M059J (cell line): ENCODE measurements around the gene ANKRD16. TPM values are rescaled to one million over a fixed set of nuclear protein-coding genes. Genes with fewer than 3 reads are reported as not detected.
"Not testable (repeated sequence)": the region's sequence is repeated elsewhere in the genome, so short reads cannot be mapped to it uniquely, and the experiment has no call there.

Experiments
- DNase-seq: peaks from one replicate; pipeline ENCODE4 v3.0.0-alpha.2; 2012; ENCODE audit warnings: low read depth
- total RNA-seq: library from RNA; depleted of rRNA; stranded (reverse); fragments of >200 nt; shearing (Covaris generic); gene quantifications from 2 replicates; pipeline ENCODE4 v1.2.3, GENCODE V29; 2014

Gene ANKRD16
- total RNA-seq, 1 experiment from 2014 or later = 1.6 TPM

- not testable (repeated sequence) for DNase-seq
Measured at GRCh38 chr10:5836181-5836580, 53.5 kb downstream of the ANKRD16 start.

GRCh38 chr10:5835446-5836095 lies 54.1 kb downstream of the ANKRD16 start:
- DNase-seq = no peak

- DNase-seq = no peak
Measured at GRCh38 chr10:5833814-5834213, 55.9 kb downstream of the ANKRD16 start.

- DNase-seq = no peak
Measured at GRCh38 chr10:5832946-5833345, 56.7 kb downstream of the ANKRD16 start.

- no peak for DNase-seq
Measured at GRCh38 chr10:5831446-5831782, 58.3 kb downstream of the ANKRD16 start.

- no peak for DNase-seq
Measured at GRCh38 chr10:5830629-5831445, 58.9 kb downstream of the ANKRD16 start.

DNA sequence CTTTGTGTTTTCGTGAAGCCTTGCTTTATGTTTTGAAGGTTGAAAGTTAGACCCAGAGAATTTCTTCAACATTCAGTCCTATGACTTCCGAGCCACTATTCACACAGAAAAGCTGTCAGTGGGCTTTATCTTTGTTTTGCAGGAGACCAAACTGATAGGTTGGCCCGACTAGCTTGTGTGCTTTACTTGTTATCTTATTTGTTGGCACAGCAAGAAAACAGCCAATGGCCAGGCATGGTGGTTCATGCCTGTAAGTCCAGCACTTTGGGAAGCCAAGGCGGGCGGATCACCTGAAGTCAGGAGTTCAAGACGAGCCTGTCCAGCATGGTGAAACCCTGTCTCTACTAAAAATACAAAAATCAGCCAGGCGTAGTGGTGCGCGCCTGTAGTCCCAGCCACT lies 60.4 kb downstream of the ANKRD16 start:
- no peak for DNase-seq

DNA sequence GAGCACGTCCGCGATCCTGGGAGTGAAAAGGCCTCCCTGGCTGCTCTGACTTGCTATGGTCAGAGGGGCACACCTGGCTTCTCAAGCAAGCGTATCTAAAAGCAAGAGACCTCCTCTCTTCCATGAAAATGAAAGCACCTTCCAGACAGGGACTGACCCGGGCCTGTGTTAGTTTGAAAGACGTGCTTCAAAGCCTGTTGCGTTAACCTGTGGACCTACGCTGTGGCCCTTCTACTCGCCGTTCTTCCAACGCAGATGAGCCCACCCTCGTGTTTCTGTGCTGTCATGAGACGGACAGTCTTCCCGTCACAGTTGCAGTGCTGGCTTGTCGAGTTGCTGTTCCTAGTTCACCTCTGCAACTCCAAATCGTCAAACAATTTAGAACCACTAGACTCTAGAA lies 61.0 kb downstream of the ANKRD16 start:
- DNase-seq = no peak

- no peak for DNase-seq
Measured at GRCh38 chr10:5827841-5828240, 61.9 kb downstream of the ANKRD16 start.

DNA sequence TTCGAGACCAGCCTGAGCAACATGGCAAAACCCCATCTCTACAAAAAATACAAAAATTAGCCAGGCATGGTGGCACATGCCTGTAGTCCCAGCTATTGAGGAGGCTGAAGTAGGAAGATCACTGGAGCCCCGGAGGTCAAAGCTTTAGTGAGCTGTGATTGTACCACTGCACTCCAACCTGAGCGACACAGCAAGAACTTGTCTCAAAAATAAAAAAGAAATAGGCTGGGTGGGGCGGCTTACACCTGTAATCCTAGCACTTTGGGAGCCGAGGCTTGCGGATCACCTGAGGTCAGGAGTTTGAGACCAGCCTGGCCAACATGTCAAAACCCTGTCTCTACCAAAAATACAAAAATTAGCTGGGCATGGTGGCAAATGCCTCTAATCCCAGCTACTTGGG lies 63.2 kb downstream of the ANKRD16 start:
- DNase-seq = not testable (repeated sequence)

DNA sequence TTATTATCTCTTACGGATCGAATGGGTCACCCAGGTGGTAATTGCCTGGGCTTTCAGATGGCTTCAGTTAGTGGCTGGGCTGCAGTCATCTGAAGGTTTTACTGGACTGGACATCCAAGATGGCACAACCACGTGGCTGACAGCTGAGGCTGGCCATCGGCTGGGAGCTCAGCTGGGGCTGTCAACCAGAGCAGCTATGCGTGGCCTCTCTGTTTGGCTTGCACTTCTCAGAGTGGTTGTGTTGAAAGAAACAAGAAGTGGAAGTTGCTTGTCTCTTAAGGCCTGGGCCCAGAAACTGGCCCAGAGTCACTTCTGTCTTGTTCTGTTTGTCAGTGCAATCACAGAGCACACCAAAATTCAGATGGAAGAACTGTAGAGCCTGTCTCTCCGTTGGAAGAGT lies 70.8 kb downstream of the ANKRD16 start:
- DNase-seq = no peak

DNA sequence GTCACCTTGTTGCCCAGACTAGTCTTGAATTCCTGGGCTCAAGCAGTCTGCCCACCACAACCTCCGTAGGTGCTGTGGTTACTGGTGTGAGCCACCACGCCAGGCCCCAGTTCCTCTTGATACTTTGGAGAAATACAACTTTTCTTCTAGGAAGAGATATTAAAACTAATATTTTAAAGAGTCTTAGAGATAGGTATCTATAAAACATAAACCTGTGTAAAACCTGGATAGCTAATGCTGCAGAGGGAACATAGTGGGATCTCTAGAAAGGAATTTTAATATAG lies 71.7 kb downstream of the ANKRD16 start:
- no peak for DNase-seq

GRCh38 chr10:5817322-5818047 lies 72.2 kb downstream of the ANKRD16 start:
- no peak for DNase-seq

- DNase-seq = no peak
Measured at GRCh38 chr10:5816170-5816569, 73.5 kb downstream of the ANKRD16 start.

- no peak for DNase-seq
Measured at GRCh38 chr10:5814110-5815107, 75.3 kb downstream of the ANKRD16 start.

DNA sequence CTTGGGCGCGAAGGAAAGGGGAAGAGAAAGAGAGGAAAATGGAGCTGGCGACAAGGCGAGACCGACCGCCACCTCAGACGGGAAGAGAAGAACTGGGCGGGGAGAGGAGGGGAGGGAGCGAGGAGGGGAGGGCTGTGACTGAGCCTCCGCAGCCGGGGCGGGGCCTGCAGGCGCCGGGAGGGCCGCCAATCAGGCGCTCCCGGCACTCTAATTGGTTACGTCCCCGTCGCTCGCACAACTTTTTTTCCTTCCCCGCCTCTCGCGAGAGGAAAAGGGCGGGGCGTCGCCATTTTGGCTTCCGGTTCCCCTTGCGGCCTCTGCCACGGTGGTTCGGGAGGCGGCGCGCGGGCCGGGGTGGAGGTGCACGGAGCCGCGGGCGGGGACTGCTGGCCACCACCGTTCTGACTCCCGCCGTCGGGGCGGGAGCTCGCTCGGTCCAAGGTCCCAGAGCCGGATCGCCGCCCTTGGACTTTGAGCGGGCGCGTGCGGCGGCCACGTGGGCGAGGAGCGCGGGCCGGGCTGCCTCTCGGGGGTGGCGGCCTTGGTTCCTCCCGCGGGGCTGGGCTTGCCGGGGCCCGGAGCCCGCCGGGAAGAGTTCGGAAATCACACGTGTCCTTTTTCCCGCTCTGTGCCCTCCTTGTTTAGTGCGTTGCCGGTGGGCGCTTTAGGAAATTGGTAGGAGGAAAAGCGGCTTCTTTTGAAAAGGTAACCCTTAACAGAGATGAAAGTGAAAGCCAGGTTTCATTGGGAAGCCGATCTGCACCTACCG lies 76.2 kb downstream of the ANKRD16 start, which contains the start of gene GDI2:
TSS of gene GDI2 (minus strand) at position 94 of the 769 bp plus-strand sequence. CDS start 176 bp downstream, outside the sequence.
- DNase-seq = peak; percentile 87

GRCh38 chr10:5813091-5813340 lies 76.7 kb downstream of the ANKRD16 start:
- no peak for DNase-seq

DNA sequence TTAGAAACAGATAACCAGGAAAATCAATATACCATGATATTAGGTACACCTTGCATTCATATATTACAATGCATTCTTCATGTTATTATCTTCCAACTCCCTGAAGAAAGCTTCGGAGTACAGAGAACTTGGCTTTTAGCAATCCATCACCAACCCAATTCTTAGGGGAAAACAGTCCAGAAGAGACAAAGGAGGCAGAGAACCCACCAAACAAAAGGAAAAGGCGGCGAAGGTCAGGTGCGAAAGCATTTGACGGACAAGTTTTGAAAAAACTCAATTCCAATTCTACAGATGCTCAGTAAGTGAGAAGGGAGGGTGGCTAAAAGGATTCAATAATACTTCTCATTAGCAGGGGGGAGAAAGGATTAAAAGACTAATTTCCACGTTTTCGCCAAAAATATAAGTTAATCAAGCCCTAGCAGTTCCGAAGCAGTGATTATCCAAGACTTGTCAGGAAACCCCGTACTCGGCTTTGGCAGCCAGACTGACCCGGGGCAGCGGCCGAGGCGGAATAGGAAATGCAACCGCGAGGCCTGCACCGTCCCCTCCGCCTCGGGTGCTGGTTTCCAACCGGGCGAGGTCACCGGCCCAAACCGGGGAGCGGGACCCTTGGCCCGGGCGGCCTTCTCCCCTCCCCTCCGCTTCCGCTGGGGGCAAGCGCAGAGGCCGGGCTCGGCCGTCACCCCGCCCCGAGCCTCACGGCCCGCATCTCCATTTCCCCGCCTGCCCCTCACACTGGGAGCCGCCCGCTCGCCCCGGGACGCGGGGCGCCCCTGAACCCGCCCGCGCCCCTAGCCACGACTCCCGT lies 77.2 kb downstream of the ANKRD16 start:
- DNase-seq = peak; percentile 15
